NCI-H82 treated with DMSO at 0.1 percent for 48 hours (cell line): ENCODE measurements around the gene USP6.
"Not testable (repeated sequence)": the region's sequence is repeated elsewhere in the genome, so short reads cannot be mapped to it uniquely, and the experiment has no call there.

ENCODE experiments used
- DNase-seq: peaks from one replicate; lab custom pipeline; 2025; ENCODE audit not compliant: unreplicated experiment; lab: John Stamatoyannopoulos, UW

USP6 gene

DNA sequence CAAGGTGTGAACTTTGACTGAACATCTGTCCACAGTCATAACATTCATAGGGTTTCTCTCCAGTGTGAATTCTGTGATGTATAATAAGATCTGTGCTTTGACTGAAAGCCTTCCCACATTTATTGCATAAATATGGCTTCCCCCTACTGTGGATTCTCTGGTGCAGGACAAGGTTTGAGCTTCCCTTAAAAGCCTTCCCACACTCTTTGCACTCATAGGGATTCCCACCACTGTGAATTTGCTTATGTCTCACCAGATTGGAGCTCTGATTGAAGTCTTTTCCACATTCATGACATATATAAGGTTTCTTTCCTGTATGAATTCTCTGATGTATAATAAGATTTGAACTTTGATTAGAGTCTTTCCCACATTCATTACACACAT lies 67.6 kb downstream of the USP6 start:
- DNase-seq, result no peak

DNA sequence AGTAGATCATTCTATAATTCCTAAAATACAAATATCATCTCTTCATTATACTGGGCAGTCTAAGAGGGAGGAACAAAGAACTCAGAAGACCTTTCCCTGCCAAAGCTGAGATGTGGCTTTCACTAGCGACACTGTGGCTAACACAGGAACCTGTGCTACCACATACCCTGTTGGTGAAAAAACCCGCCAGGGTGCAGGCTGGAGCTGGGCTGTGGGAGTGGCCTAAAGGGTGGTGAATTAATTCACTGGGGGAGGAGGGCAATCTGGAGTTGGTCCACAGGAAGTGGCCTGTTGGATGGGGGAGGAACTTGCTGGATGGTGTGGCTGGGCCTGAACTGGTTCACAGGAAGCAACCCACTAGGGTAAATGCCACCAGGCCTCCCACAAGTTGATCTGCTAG lies 68.5 kb downstream of the USP6 start:
- no peak for DNase-seq

DNA sequence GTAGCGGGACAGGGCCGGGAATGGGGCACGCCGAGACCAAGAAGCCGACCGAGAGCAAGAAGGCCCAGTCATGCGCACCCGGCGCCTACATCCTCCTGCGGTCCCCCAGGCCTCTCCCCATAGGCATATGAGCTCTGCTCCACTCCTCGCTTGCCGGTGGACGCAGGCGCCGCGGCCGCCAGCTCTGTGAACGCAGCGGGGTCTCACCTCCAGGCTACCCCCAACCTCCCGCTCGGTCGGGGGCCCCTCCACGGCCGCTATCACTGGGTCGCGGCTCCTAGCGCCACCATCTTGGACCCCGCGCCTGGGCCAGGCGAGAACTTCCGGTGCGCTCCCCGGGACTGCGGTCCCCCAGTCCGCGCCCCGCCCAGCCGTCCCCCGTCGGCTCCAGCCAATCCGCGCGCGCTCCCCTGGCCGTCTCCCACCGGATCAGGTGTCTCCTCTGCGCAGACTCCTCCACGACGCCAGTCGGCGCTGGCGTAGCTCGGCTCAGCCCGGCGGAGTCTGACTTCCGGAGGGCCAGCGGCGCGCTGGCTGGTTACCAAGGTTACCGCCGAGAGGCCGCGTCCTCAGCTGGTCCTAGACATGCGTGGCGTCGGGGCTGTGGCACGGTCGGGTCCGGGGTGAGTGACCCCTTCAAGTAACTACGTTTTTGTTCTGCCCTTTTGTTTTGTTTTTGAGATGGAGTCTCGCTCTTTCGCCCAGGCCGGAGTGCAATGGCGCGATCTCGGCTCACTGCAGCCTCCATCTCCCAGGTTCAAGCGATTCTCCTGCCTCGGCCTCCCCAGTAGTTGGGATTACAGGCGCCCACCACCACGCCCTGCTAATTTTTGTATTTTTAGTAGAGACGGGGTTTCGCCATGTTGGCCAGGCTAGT lies 75.9 kb downstream of the USP6 start, which contains the start of gene ZNF594:
TSS of gene ZNF594 (minus strand) at position 328 of the 877 bp plus-strand sequence. CDS start 7,612 bp downstream, outside the sequence.
- peak; percentile 92 for DNase-seq

DNA sequence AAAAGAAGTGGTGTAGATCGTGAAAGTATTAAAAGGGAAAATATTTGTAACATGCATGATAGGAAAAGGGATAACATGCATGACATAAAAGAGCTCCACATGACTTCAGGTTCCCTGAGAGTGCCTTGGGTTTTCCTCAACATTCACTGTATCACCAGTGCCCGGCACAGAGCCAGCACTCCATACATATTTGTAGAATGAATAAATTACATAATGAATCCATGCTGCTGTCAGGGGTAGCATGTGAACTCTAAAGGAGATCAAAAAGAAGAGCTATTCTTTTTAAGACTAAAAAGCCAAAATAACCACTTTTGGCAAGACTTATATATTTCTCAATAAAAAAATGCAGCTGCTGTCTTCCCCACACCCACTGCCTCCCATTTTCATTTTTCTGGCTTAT lies 78.5 kb downstream of the USP6 start:
- DNase-seq, result no peak

DNA sequence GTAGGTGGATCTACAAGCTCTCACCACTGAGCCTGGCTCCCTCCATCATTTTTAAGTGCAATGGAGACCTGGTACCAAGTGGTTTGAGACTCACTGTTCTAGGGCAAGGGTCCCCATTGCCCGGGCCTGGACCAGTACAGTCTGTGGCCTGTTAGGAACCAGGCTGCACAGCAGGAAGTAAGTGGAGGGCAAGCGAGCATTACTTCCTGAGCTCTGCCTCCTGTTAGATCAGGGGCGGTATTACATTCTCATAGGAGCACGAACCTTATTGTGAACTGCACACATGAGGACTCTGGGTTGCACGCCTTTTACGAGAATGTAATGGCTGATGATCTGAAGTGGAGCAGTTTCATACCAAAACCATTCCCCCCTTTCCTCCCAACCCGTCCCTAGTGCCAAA lies 82.6 kb downstream of the USP6 start:
- no peak for DNase-seq

DNA sequence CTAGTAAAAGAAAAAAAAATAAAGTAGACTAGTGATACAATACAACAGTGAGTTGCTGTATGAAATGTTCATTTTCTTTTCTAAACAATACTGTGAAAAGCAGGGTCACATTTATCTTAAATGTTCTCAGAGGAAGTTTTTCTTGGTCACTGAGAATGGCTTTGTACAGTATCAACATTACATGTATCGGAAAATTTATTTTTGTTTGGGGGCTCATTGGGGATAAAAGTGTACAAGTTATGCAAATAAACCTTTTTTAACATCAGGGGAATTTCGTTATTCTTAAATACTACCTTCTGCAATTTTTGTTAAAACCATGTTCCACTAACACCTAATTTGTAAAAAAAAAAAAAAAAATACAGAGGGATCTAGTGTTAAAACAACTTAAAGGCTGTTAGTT lies 84.5 kb downstream of the USP6 start:
- DNase-seq, result no peak

DNA sequence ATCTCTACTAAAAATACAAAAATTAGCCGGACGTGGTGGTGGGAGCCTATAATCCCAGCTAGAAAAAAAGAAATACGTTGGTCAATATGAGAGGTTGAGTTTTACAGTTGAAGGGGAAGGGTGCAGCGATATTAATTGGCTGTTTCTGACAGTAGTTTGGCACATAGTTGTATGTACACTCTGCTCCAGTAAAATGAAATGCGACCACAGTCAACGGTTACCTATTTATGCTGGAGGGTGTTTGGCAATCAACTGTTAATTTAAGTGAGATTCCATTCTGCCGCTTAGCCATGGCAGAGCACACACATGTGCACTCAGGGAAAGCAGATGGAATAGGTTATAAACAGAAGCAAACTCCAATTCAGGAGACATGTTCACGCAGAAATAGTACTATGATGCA lies 85.2 kb downstream of the USP6 start:
- no peak for DNase-seq

DNA sequence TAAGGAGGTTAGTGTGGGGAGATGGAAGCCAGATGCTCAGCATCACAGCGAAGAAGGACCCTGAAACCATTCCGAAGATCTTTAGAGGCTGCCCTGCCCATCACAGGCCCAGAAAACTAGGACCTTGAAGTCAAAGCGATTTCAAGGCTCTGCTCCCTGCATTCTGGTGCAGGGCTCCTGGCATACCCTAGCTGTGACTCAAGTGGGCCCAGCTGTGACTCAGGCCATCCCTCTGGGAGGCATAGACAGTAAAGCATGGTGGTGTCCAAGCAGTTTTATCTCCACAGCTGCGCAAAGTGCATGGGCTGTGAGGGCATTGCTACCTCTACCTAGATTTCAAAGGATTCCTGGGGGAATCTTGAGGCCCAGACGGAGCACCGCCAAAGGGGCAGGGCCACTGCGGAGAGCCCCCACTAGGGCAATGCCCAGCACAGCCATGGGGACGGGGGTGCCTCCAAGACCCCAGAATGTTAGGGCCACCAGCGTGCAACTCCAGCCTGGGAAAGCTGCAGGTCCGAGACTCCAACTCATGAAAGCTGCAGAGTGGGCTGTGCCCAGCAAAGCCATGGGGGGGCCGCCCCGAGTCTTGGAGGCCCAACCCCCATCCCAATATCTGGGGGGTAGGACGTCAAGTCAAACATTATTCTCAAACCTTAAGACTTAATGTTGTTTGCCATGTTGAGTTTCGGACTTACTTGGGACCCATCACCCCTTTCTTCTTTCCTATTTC lies 87.5 kb downstream of the USP6 start:
- no peak for DNase-seq

DNA sequence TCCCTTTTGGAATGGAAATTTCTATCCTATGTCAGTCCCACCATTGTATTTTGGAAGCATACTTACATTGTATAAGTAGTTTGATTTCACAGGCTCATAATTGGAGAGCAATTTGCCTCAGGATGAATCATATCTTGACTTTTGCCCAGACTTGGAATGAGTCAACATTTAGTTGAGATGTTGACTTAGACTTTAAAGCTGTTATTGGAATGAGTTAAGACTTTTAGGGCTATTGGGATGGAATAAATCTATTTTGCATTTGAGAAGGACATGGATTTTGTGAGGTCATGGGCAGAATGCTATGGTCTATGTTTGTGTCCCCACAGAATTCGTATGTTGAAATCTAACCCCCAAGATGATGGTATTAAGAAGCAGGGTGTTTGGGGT lies 88.1 kb downstream of the USP6 start:
- no peak for DNase-seq

DNA sequence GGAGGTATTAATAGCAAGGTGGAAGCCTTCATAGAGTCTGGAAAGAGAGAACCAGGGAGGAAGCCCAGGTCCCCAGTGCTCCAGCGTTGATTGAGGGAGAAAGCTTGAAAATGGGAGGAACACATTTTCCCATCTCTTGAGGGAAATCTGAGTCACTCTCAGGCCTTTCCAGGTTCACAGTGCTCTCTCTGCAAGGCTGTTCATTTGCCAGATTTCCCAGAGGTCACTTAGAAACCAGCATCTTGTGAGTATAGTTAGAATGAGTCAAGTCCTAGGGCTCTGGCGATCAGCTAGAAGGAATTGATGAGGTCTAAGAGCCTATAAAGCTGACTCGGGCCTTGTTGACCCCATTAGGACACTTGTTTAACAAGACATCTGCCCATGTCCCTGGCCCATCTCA lies 93.6 kb downstream of the USP6 start:
- no peak for DNase-seq

DNA sequence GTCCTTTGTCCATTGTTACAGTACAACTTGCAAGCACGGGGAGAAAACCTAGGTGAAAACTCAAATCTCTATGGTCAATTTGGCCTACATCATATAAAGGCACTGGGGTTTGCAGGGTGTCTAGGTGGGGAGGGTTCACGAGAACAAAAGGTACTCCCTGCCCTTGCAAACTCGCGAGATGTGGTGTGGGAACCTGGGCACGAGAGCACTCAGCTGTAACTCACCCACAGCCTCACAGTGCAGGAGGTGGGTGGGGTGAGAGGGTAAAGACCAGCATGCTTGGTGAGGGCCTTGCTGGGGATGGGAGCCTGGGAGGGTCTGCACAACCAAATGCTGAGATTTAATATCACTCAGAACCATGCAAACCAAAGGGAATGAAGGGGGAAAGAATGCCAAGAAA lies 94.3 kb downstream of the USP6 start:
- DNase-seq, result no peak

DNA sequence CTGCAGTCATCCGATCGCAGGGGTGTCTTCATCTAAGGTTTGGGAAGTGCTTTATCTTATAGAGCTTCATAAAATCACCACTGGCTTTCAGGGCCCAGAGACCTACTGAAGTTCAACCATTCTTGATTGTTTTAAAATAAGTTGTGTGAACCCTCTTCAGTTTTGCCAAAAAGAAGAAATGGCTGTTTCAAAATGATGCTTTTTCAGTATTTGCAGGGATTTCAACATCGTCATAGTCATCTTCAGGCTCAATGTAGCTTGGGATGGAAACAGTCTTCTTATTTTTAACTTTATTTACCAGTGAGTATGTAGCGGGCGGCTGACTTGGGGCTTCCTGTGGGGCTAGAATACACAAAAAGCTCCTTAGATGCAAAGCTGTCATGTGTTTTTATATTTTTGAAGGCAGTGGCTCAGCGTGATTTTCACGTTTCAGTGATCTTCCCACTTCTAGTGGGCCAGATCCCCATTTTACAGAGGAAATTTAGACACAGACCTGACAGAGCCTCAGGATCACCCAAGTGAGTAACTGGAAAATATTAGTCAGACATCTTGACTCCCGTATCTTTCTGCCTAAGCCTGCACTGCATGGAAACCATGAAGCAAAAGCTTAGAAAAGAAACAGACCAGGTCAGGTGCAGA lies 94.9 kb downstream of the USP6 start:
- DNase-seq, result no peak

DNA sequence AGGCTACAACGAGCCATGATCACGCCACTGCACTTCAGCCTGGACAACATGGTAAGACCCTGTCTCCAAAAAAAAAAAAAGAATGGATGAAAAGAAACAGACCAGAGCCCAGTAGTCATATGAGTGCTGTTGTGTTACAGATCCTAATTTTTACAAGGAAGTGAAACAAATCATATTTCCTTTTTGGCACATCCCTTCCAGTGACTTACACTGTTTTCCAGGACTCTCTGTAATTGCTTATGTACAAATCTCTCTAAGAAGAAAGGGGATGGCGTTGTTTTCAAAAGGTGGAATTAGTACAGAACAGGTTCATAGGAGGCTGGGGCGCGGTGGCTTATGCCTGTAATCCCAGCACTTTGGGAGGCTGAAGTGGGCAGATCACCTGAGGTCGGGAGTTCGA lies 95.6 kb downstream of the USP6 start:
- no peak for DNase-seq

DNA sequence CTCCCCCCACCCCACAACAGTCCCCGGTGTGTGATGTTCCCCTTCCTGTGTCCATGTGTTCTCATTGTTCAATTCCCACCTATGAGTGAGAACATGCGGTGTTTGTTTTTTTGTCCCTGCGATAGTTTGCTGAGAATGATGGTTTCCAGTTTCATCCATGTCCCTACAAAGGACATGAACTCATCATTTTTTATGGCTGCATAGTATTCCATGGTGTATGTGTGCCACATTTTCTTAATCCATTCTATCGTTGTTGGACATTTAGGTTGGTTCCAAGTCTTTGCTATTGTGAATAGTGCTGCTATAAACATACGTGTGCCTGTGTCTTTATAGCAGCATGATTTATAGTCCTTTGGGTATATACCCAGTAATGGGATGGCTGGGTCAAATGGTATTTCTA lies 101.7 kb downstream of the USP6 start:
- not testable (repeated sequence) for DNase-seq

DNA sequence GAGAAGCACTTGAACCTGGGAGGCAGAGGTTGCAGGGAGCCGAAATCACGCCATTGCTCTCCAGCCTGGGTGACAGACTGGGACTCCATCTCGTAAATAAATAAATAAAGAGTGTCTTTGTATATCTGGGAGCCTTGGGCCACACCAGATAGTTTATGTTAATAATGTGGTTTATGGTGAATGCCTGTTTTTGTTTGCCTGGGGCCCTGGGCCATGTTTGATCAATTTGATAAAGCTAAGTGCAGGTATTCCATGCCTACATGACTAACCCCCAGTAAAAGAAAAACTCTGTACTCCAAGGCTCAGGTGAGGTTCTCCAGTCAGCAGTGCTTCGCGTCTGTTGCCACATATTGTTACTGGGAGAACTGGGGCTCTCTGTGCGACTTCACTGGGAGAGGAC lies 103.7 kb downstream of the USP6 start:
- no peak for DNase-seq

DNA sequence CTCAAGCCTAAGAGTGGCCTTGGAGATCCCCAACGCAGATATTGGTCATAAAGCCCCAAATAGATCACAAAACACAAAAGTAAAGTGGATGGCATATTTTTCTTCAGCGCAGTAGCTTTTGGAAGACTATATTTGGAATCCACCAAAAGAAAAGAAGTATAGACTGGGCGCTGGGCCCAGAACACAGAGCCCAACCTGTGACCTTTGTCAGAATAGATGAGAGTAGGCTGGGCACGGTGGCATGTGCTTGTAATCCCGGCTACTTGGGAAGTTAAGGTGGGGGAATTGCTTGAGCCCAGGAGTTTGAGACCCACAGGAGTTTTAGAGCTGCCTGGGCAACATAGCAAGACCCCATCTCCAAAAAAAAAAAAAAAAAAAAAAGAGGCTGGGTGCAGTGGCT lies 104.2 kb downstream of the USP6 start:
- no peak for DNase-seq

DNA sequence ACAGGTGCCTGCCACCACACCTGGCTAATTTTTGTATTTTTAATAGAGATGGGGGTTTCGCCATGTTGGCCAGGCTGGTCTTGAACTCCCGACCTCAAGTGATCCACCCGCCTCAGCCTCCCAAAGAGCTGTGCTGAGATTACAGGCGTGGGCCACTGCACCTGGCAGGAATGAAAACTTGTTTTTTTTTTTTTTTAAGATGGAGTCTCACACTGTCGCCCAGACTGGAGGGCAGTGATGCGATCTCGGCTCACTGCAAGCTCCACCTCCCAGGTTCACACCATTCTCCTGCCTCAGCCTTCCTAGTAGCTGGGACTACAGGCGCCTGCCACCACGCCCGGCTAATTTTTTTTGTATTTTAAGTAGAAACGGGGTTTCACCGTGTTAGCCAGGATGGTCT lies 106.1 kb downstream of the USP6 start:
- DNase-seq, result not testable (repeated sequence)
